KOPT-K1 (cell line): ENCODE measurements around the gene PRR7.
"Not testable (repeated sequence)": the region's sequence is repeated elsewhere in the genome, so short reads cannot be mapped to it uniquely, and the experiment has no call there.

Experiments used
- H3K27ac ChIP-seq: fragments of 200-600 bp; sonication (generic); 2 replicates; pipeline ENCODE4 v1.5.1; 2016; ENCODE audit warnings: antibody characterized with exemption, mild to moderate bottlenecking, low read depth, low read length; ENCODE audit not compliant: poor library complexity, severe bottlenecking
- H3K36me3 ChIP-seq: fragments of 200-600 bp; sonication (generic); 2 replicates; pipeline ENCODE4 v1.5.1; 2017; ENCODE audit warnings: antibody characterized with exemption, mild to moderate bottlenecking, low read length, moderate library complexity; ENCODE audit not compliant: insufficient read depth
- H3K9me3 ChIP-seq: fragments of 200-600 bp; sonication (generic); 2 replicates; pipeline ENCODE4 v1.5.1; 2017; ENCODE audit warnings: antibody characterized with exemption, low read length, mild to moderate bottlenecking; ENCODE audit not compliant: insufficient read depth, poor library complexity, severe bottlenecking

Gene PRR7

DNA sequence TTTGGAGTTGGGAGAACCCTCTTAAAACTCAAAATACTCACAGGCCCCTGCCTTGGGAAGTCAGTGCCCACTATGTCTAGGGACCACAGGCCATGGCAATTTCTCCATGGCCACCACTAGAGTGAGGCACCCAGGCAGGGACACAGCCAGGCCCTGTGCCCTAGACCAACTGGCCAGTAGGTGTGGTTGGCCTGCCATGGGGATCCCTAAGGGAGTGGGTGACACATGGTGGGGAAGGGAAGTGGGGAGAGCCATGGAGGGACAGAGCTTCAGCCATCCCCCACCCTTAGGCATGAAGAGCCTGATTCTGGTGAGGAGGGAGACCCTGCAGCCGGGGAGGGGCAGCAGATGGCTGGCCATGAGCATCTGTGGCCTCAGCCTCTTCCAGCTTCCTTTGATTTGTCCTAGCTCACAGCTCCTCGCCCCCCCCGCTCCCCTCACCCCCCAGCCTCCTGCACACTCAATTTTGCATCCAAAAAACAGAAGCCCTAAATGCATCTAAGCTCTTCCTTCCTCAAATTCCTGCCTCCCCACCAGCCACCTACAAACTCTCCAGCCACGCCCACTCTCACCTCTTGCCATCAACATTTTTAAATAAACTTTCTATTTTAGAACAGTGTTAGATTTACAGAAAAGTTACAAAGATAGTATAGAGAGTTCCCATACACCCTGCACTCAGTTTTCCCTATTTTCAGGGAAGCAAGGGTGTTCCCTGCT lies 28.4 kb downstream of the PRR7 start:
- Histone ChIP-seq H3K27ac (no peak overlapping the region), H3K36me3 (no peaks in the 10 kb centered on the region), H3K9me3 (no peaks in the 10 kb centered on the region)

DNA sequence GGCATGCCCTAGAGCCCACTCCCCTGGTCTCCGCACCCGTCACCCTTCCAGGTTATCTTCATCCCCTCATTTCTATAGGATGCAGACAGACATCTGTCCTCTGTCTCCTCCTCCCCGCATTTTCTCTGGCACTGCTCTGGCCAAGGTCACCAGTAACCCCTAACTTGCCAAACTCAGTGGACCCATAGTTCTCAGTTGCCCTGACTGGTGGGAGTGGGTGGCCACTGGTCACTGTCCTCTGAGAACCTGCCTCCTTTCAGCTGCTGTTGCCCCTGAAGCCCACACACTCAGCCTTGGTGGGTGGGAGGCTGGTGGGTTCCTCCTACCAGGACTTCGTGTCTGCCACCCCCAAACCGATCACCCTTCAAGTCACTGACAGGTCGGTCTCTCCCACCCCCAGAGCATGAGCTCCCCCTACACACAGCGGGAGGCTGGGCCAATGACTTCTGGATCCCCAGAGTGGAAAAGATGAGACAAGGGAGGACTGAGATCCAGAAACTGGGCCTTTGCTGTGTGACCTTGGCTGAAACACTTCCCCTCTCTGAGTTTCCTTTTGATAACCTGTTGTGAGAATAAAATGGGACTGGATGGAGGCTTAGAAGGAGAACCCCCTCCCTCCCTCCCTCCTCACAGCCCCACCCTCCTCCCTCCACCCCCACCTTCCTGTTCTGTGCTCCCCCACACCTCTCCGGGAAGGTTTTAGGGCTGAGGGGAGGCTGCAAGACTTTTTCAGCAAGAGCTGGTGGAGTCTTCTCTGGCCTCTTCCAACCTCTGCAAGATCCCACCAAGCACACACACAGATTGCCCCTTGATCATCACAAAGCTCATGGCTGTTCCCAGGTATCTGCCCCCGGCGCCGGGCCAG lies 29.2 kb downstream of the PRR7 start:
- Histone ChIP-seq H3K36me3 (no peaks in the 10 kb centered on the region), H3K27ac (no peak overlapping the region), H3K9me3 (no peaks in the 10 kb centered on the region)

DNA sequence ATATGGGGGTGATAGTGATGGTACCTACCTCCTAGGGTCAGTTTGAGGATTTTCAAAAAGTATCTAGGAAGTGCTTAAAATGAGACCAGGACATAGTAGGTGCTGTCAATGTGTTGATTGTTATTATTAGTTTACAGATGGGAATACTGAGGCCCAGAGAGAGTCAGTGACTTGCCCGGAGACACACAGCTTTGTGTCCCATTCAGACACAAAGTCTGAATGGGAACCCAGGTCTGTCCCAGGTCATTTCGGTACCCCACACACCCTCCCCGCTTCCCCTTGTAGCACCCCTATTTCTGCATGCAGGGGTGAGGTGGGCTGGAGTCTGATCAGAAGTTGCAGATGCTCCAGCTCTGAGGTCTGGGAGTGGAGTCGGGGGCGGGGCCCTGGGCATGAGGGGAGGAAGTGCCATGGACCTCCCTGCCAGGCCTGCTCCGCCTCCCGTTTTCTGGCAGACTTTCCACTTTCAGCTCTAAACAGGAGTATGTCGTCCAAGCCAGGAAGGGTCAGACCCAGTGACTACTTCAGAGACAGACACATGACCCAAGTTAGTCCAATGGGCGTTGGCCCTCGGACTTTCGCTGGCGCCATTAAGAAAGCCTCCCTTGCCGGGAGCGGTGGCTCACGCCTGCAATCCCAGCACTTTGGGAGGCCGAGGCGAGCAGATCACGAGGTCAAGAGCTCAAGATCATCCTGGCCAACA lies 30.1 kb downstream of the PRR7 start:
- no peak overlapping the region for H3K27ac ChIP-seq

GRCh38 chr5:177477701-177478477 lies 31.3 kb downstream of the PRR7 start:
- Histone ChIP-seq H3K9me3 (no peaks in the 10 kb centered on the region), H3K36me3 (no peaks in the 10 kb centered on the region), H3K27ac (no peak overlapping the region)

More for the DNA sequence above, 30.1 kb downstream of the PRR7 start:
- Histone ChIP-seq H3K36me3 (no peaks in the 10 kb centered on the region), H3K9me3 (no peaks in the 10 kb centered on the region)

DNA sequence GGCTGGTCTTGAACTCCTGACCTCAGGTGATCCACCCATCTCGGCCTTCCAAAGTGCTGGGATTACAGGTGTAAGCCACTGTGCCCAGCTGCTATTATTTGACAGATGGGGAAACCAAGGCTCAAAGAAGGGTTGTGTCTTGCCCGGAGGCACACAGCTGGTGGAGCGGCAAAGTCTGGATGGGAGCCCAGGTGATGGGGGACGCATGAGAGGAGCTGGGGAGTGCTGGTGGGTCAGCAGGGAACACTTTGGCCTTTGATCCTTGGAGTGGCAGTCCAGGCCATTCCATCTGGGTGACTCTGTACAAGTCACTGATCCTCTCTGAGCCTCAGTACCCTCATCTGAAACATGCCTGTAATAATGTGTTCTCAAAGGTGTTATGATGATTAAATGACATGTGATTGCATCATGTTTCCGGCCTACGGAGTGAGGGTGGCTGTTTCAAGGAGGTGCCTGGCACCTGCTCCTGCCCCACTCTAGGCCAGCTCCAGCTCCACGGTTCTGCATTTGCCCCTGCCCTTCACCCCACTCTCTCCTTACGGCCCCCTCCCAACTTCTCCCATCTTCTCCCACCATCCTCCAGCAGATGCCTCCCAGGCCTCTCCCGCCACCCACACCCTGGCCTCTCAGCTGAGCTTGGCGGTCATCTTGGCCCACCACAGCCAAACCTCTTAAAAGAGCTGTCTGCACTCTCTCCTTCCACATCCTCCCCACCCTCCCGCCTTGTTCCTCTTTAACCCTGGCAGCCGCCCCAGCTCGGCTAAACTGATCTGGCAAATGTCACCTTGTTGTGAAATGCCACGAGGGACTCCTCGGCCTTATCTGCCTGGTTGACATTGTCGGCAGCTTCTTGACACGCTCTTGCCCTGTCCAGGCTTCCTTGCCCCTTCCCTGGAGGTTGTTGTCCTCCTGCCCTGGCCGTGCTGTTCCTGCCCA lies 32.4 kb downstream of the PRR7 start:
- H3K36me3 ChIP-seq = no peaks in the 10 kb centered on the region
- H3K27ac ChIP-seq = no peak overlapping the region
- no peaks in the 10 kb centered on the region for H3K9me3 ChIP-seq

DNA sequence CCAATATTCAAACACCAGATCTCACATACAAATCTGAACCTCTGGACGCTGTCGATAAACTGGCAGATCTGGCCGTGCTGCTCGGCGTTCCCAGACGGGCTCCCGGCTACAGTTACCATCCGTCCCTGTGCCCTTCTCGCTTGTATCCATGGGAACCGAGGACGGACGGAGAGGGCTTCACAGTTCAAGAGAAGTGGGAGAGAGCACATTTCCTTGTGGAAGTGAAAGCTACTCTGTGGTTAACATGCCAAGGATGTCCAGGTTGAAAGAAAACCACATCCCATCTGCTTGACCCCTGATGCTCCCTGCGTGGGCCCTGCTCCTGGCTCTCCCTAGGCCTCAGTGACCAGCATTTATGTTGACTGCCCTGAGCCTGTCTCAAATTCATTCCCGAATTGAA lies 33.2 kb downstream of the PRR7 start:
- no peaks in the 10 kb centered on the region for H3K36me3 ChIP-seq
- H3K27ac ChIP-seq = no peak overlapping the region
- no peaks in the 10 kb centered on the region for H3K9me3 ChIP-seq

GRCh38 chr5:177482359-177482795 lies 35.8 kb downstream of the PRR7 start:
- H3K27ac ChIP-seq = no peak overlapping the region

DNA sequence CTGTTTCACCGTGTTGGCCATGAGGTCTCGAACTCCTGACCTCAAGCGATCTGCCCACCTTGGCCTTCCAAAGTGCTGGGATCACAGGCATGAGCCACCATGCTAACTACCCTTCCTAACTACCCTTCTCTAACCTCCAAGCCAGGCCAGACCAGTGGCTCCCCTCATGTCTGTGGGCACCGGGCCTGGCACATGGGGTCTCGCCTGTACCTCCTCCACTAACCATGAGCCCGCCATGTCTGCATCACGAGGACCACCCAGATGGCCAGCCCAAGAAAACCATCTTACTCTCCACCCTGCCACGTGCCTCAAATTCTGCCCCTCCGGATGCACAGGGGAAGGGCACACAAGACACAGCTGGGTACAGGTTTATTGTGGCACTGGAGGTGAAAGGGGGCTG lies 36.4 kb downstream of the PRR7 start:
- no peak overlapping the region for H3K27ac ChIP-seq
- no peaks in the 10 kb centered on the region for H3K36me3 ChIP-seq

More at GRCh38 chr5:177482359-177482795, 35.8 kb downstream of the PRR7 start:
- H3K36me3 ChIP-seq = no peaks in the 10 kb centered on the region
- no peaks in the 10 kb centered on the region for H3K9me3 ChIP-seq

DNA sequence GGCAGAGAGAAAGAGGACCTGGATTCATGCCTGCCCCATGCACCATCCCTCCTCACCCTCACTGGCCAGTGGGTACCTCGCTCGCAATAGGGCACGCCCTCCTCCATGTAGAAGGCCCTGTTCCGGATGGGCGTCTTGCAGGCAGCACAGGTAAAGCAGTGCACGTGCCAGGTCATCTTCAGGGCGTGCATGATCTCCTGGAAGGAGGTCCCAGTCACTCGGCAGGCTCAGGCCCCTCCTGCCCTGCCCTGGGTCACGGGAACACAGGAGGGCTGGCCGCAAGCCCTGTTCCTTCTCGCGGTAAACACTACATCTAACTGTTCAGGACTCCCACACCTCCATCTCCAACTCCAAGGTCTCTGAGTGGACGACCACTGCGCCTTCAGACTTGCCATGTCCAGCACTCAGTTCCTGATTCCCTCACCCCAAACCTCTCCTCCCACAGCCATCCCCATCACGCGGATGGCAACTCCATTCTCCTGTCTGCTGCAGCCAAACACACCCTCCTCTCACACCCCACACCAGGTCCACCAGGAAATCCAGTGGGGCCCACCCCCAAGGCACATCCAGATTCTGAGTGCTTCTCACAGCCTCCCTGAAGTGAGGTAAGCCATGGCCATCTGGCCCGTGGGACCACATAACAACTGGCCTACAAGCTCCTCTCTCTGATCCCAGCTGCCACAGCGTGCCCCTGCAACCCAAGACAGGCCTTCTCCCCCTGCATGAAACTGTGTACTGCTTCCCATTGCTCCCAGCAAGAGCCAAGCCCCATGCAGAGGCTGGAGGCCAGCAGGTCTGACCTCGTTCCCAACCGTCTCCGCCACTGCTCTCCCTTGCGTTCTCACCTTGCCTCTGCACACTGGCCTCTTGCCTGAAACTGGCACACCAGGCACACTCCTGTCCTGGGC lies 37.6 kb downstream of the PRR7 start:
- Histone ChIP-seq H3K36me3 (no peaks in the 10 kb centered on the region), H3K27ac (no peak overlapping the region), H3K9me3 (no peaks in the 10 kb centered on the region)

More for the DNA sequence above, 36.4 kb downstream of the PRR7 start:
- no peaks in the 10 kb centered on the region for H3K9me3 ChIP-seq

GRCh38 chr5:177484902-177485549 lies 38.4 kb downstream of the PRR7 start:
- Histone ChIP-seq H3K36me3 (no peaks in the 10 kb centered on the region), H3K9me3 (no peaks in the 10 kb centered on the region), H3K27ac (no peak overlapping the region)

GRCh38 chr5:177485753-177486152 lies 39.1 kb downstream of the PRR7 start:
- not testable (repeated sequence) for H3K9me3 ChIP-seq, H3K36me3 ChIP-seq, H3K27ac ChIP-seq

DNA sequence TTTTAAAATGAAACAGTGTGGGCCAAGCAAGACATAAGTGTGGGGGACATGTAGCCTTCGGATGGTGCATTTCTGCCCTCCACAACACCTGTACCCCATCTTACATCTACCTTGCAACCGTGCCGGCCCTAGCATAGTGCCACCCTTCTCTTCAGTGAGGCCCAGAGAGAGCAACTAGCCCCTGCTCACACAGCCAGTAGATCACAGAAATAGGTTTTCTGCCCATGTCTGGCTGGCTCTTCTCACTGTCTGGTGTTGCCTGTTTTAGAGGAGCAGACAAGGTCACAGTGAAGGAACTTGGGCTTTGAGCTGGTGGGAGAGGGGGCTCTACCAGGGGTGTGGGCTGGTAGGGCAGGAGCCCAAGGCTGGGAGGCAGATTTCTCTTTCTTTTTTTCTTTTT lies 39.6 kb downstream of the PRR7 start:
- no peak overlapping the region for H3K27ac ChIP-seq
- no peaks in the 10 kb centered on the region for H3K36me3 ChIP-seq
- no peaks in the 10 kb centered on the region for H3K9me3 ChIP-seq

DNA sequence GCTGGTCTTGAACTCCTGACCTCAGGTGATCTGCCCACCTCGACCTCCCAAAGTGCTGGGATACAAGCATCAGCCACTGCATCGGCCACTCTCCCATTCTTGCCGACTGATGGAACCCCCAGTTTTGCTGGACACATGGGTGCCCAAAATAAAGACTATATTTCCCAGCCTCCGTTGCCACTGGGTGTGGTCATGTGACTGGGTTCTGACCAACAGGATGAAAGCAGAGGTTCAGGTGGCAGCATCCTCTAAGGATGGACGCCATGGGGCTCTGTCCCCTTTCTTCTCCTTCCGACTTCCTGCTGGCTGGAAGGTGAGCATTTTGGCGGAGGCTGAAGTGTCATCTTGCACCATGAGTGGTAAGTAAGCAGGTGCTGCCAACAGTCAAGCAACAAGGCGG lies 40.5 kb downstream of the PRR7 start:
- Histone ChIP-seq H3K36me3 (no peaks in the 10 kb centered on the region), H3K27ac (no peak overlapping the region), H3K9me3 (no peaks in the 10 kb centered on the region)
